DOHH2 (cell line): Measurements from ENCODE around the gene CLMN.

ENCODE experiments used
- CTCF ChIP-seq: fragments of 200-600 bp; sonication (generic); IDR thresholded peaks from one replicate; pipeline ENCODE4 v1.5.1; 2014; ENCODE audit warnings: antibody characterized with exemption, mild to moderate bottlenecking, low read depth, low read length; ENCODE audit not compliant: poor library complexity, severe bottlenecking
- EZH2phosphoT487 ChIP-seq: fragments of 200-600 bp; sonication (generic); IDR thresholded peaks from 2 replicates; pipeline ENCODE4 v1.6.1; 2017; ENCODE audit warnings: borderline replicate concordance, mild to moderate bottlenecking, antibody characterized with exemption, low read length, moderate library complexity, mixed read lengths

- TF ChIP-seq CTCF = no peak
- no peak for TF ChIP-seq EZH2phosphoT487
Observed at GRCh38 chr14:95216008-95216407, 103.7 kb downstream of the CLMN start.
